ENCODE data around the gene CSN3. TPM values are rescaled to one million over a fixed set of nuclear protein-coding genes. Genes with fewer than 3 reads are reported as not detected.

The CSN3 gene
- total RNA-seq, 1 donor from 2014 or later = not detected

GRCh38 chr4:70280567-70280966 lies 38.2 kb downstream of the CSN3 start:
- intact Hi-C loops (cut with DNase I) = no loop called here
- H3K4me1 ChIP-seq = no peaks in the 10 kb centered on the region
- peak; percentile 50 for DNase-seq
- H3K4me3 ChIP-seq = no peak overlapping the region
- TF ChIP-seq, protein P1, sequence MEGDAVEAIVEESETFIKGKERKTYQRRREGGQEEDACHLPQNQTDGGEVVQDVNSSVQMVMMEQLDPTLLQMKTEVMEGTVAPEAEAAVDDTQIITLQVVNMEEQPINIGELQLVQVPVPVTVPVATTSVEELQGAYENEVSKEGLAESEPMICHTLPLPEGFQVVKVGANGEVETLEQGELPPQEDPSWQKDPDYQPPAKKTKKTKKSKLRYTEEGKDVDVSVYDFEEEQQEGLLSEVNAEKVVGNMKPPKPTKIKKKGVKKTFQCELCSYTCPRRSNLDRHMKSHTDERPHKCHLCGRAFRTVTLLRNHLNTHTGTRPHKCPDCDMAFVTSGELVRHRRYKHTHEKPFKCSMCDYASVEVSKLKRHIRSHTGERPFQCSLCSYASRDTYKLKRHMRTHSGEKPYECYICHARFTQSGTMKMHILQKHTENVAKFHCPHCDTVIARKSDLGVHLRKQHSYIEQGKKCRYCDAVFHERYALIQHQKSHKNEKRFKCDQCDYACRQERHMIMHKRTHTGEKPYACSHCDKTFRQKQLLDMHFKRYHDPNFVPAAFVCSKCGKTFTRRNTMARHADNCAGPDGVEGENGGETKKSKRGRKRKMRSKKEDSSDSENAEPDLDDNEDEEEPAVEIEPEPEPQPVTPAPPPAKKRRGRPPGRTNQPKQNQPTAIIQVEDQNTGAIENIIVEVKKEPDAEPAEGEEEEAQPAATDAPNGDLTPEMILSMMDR (IDR thresholded peaks at IDR 0.05) = no peak
- H3K27ac ChIP-seq = no peak overlapping the region
- no peaks in the 10 kb centered on the region for H3K36me3 ChIP-seq
- H3K9me3 ChIP-seq = no peaks in the 10 kb centered on the region
- H3K27me3 ChIP-seq (ENCODE audit: low read depth) = no peaks in the 10 kb centered on the region
- ATAC-seq = peak; percentile 88 to 96

GRCh38 chr4:70288651-70289050 lies 46.3 kb downstream of the CSN3 start:
- no peak for ATAC-seq
- no peaks in the 10 kb centered on the region for H3K27me3 ChIP-seq (ENCODE audit: low read depth)
- intact Hi-C loops (cut with DNase I) = no loop called here
- no peak overlapping the region for H3K27ac ChIP-seq
- no peak overlapping the region for H3K4me3 ChIP-seq
- TF ChIP-seq, protein P1 (IDR thresholded peaks at IDR 0.05) = no peak
- DNase-seq = no peak
- H3K9me3 ChIP-seq = no peaks in the 10 kb centered on the region
- no peaks in the 10 kb centered on the region for H3K36me3 ChIP-seq
- no peaks in the 10 kb centered on the region for H3K4me1 ChIP-seq

DNA sequence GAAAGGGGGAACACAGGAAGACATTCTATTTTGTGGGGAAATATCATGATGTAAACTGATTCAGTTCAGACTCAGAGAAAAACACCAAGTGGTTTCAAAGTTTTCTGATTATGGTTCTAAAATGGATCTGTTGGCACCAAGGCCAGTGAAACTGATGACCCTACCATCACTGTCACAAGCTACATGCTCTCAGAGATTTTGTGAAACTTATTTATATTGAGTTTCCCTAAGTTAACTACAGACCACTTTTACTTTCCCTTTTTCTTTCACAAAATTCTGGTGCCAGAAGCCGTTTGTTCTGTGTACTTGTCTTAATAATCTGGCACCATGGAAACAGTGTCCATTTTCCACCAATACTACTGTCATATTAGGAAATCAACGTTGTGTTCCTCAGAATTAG lies 48.9 kb downstream of the CSN3 start:
- H3K27me3 ChIP-seq (ENCODE audit: low read depth) = no peaks in the 10 kb centered on the region
- DNase-seq = no peak
- no peaks in the 10 kb centered on the region for H3K36me3 ChIP-seq
- H3K4me1 ChIP-seq = no peaks in the 10 kb centered on the region
- intact Hi-C loops (cut with DNase I) = no loop called here
- ATAC-seq = no peak
- TF ChIP-seq, protein P1 (IDR thresholded peaks at IDR 0.05) = no peak
- H3K4me3 ChIP-seq = no peak overlapping the region
- H3K9me3 ChIP-seq = no peaks in the 10 kb centered on the region
- H3K27ac ChIP-seq = no peak overlapping the region

- ATAC-seq = no peak
- H3K27ac ChIP-seq = no peak overlapping the region
- intact Hi-C loops (cut with DNase I) = no loop called here
Observed at GRCh38 chr4:70297576-70297975, 55.2 kb downstream of the CSN3 start.

DNA sequence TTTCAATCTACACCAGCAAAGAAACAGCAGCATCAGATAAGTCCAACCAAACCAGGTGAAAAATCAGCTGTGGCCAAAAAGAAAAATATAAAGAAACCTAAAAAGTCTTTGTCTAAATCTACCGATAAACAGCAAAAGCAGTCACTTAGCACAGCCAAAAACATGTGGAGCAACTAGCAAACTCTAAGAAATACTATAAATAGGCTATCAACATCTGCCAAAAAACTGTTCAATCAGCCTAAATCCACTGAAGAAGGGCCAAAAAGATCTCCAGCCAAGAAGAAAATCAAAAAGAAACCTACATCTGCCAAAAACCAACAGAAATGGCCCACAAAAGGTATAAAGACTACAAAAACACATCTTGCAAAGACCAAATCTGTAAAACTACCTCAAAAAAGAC lies 55.7 kb downstream of the CSN3 start:
- no peaks in the 10 kb centered on the region for H3K9me3 ChIP-seq
- H3K36me3 ChIP-seq = no peaks in the 10 kb centered on the region
- H3K27me3 ChIP-seq (ENCODE audit: low read depth) = no peaks in the 10 kb centered on the region
- no peak overlapping the region for H3K4me3 ChIP-seq
- no peaks in the 10 kb centered on the region for H3K4me1 ChIP-seq
- ATAC-seq (no peak), DNase-seq (no peak)
- H3K27ac ChIP-seq = no peak overlapping the region
- TF ChIP-seq, protein P1 (IDR thresholded peaks at IDR 0.05) = no peak
- intact Hi-C loops (cut with DNase I) = no loop called here

More at GRCh38 chr4:70297576-70297975, 55.2 kb downstream of the CSN3 start:
- DNase-seq = no peak
- TF ChIP-seq, protein P1 (IDR thresholded peaks at IDR 0.05) = no peak
- Histone ChIP-seq H3K4me1 (no peaks in the 10 kb centered on the region), H3K36me3 (no peaks in the 10 kb centered on the region), H3K9me3 (no peaks in the 10 kb centered on the region), H3K27me3 (ENCODE audit: low read depth) (no peaks in the 10 kb centered on the region), H3K4me3 (no peak overlapping the region)

GRCh38 chr4:70299643-70300042 lies 57.2 kb downstream of the CSN3 start:
- intact Hi-C loops (cut with DNase I) = no loop called here

More at GRCh38 chr4:70299643-70300042, 57.2 kb downstream of the CSN3 start:
- no peaks in the 10 kb centered on the region for H3K36me3 ChIP-seq
- TF ChIP-seq, protein P1 (IDR thresholded peaks at IDR 0.05) = no peak
- no peak overlapping the region for H3K4me3 ChIP-seq
- ATAC-seq = no peak
- no peak overlapping the region for H3K27ac ChIP-seq
- no peaks in the 10 kb centered on the region for H3K27me3 ChIP-seq (ENCODE audit: low read depth)
- no peaks in the 10 kb centered on the region for H3K9me3 ChIP-seq
- no peak for DNase-seq
- H3K4me1 ChIP-seq = no peaks in the 10 kb centered on the region
